A673 (cell line): Measurements from ENCODE around the gene MCRIP1. TPM values are rescaled to one million over a fixed set of nuclear protein-coding genes. Genes with fewer than 3 reads are reported as not detected.

Experiments
- BruUV-seq: library from RNA; stranded (reverse); fragments of 400-500 nt; replicated peaks from 2 replicates; lab custom pipeline; 2021; lab: Mats Ljungman, UMichigan
- CTCF ChIA-PET: fragments of 300-600 bp; sonication (Branson Sonifier 250); formaldehyde crosslinking; loops from one replicate; lab custom pipeline; 2022; ENCODE audit warnings: antibody characterized with exemption; lab: Charles Lee
- POLR2A ChIA-PET: fragments of 300-600 bp; sonication (Branson Sonifier 250); formaldehyde crosslinking; loops from one replicate; lab custom pipeline; 2022; ENCODE audit warnings: antibody characterized with exemption; ENCODE audit not compliant: low non-redundant PET; lab: Charles Lee
- DNase-seq: peaks from one replicate; pipeline ENCODE4 v3.0.0-alpha.2; 2015; ENCODE audit warnings: low spot score
- H3K27ac ChIP-seq: fragments of 200-600 bp; sonication (generic); 2 replicates; pipeline ENCODE4 v1.5.1; 2016; ENCODE audit warnings: mixed run types, low read depth, mild to moderate bottlenecking, mixed read lengths, antibody characterized with exemption, low read length; ENCODE audit not compliant: poor library complexity, severe bottlenecking
- H3K27me3 ChIP-seq: fragments of 200-600 bp; sonication (generic); replicated peaks from 2 replicates; pipeline ENCODE4 v1.6.1; 2017; ENCODE audit warnings: mixed run types, low read depth, mild to moderate bottlenecking, mixed read lengths, antibody characterized with exemption, low read length; ENCODE audit not compliant: insufficient read depth, poor library complexity
- H3K36me3 ChIP-seq: fragments of 200-600 bp; sonication (generic); 2 replicates; pipeline ENCODE4 v1.6.1; 2016; ENCODE audit warnings: mixed run types, mild to moderate bottlenecking, mixed read lengths, antibody characterized with exemption, low read length; ENCODE audit not compliant: insufficient read depth, poor library complexity, severe bottlenecking
- H3K4me1 ChIP-seq: fragments of 200-600 bp; sonication (generic); 2 replicates; pipeline ENCODE4 v1.6.1; 2017; ENCODE audit warnings: mixed run types, mild to moderate bottlenecking, mixed read lengths, antibody characterized with exemption, low read length; ENCODE audit not compliant: insufficient read depth, poor library complexity, severe bottlenecking
- H3K4me3 ChIP-seq: fragments of 200-600 bp; sonication (generic); 2 replicates; pipeline ENCODE4 v1.5.1; 2016; ENCODE audit warnings: low read depth, mixed run types, mild to moderate bottlenecking, mixed read lengths, low read length; ENCODE audit not compliant: poor library complexity, severe bottlenecking
- H3K9me3 ChIP-seq: fragments of 200-600 bp; sonication (generic); 2 replicates; pipeline ENCODE4 v1.6.1; 2016; ENCODE audit warnings: mixed run types, low read depth, mild to moderate bottlenecking, mixed read lengths, antibody characterized with exemption, low read length; ENCODE audit not compliant: poor library complexity, severe bottlenecking
- CTCF ChIP-seq: fragments of 300-800, 200-600 bp; sonication (generic); conservative IDR thresholded peaks from 2 replicates; pipeline ENCODE4 v1.5.1; 2017; ENCODE audit warnings: low read depth, mild to moderate bottlenecking, antibody characterized with exemption, low read length, moderate library complexity, mixed read lengths
- EZH2 ChIP-seq: fragments of 200-600 bp; sonication (generic); IDR thresholded peaks from 2 replicates; pipeline ENCODE4 v1.6.1; 2017; ENCODE audit warnings: borderline replicate concordance, low read depth, mild to moderate bottlenecking, mixed read lengths, antibody characterized with exemption, low read length; ENCODE audit not compliant: poor library complexity, severe bottlenecking
- intact Hi-C: fragments of 100-400 bp; cut with micrococcal nuclease; formaldehyde crosslinking; loops from one replicate; pipeline ENCODE4 v1.10.0; 2022; ENCODE audit not compliant: unreplicated experiment
- total RNA-seq: library from RNA; stranded (reverse); gene quantifications from 2 replicates; pipeline ENCODE4 v1.2.3, GENCODE V29; 2021

MCRIP1 gene
- total RNA-seq, 1 experiment from 2014 or later, result 126 TPM

DNA sequence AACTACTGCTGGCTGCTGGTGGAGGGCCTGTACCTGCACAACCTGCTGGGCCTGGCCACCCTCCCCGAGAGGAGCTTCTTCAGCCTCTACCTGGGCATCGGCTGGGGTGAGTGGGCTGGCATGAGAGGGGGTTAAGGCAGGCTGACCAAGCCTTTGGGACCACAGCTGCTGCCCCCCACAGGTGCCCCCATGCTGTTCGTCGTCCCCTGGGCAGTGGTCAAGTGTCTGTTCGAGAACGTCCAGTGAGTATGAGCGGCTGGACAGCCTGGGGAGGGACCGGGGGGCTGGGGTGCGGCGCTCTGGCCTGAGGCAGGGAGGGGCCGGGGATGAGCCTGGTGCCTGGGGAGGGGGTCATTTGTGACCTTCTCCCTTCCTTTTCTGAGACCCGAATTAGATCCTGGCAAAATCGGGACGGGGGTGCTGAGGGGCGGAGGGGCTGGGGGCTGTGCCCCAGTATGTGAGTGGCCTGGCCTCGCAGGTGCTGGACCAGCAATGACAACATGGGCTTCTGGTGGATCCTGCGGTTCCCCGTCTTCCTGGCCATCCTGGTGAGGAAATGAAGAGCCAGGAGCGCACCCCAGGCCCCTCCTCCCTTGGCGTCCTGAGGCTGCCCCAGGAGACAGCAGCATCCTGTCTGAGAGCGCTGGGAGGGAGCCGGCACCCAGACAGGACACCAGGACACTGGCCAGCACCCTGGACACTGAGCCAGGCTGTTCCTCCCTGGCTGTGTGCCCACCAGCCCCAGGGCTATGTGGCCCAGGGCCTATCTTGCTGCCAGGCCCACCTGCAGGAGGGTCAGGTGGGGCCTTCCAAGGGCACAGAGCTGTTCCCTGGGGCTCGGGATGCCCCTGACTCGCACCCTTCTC lies 21.2 kb downstream of the MCRIP1 start:
- no peak overlapping the region for H3K27ac ChIP-seq
- POLR2A ChIA-PET, result no interaction called here
- BruUV-seq, result no TSS peak

GRCh38 chr17:81810892-81811704 lies 22.0 kb downstream of the MCRIP1 start:
- no peak for DNase-seq
- Histone ChIP-seq H3K4me1 (no peaks in the 10 kb centered on the region), H3K4me3 (no peak overlapping the region), H3K36me3 (no peaks in the 10 kb centered on the region), H3K9me3 (no peaks in the 10 kb centered on the region), H3K27ac (no peak overlapping the region), H3K27me3 (peaks cover 36% of the 10 kb centered on the region)
- CTCF ChIA-PET, result no interaction called here
- no peak for TF ChIP-seq CTCF
- no peak for TF ChIP-seq EZH2
- POLR2A ChIA-PET, result no interaction called here
- intact Hi-C loops, result no loop called here
- no TSS peak for BruUV-seq

More for the DNA sequence above, 21.2 kb downstream of the MCRIP1 start:
- CTCF ChIA-PET, result no interaction called here
- intact Hi-C loops, result no loop called here
- no peaks in the 10 kb centered on the region for H3K4me1 ChIP-seq
- H3K4me3 ChIP-seq, result no peak overlapping the region
- H3K36me3 ChIP-seq, result no peaks in the 10 kb centered on the region
- peaks cover 27% of the 10 kb centered on the region for H3K27me3 ChIP-seq
- no peak for DNase-seq
- no peak for TF ChIP-seq EZH2
- no peak for TF ChIP-seq CTCF
- H3K9me3 ChIP-seq, result no peaks in the 10 kb centered on the region

- ChIA-PET CTCF (interaction anchor here (0.6 kb wide), 1 partner anchor 181 kb away, joined by 4 read pairs; no protein-coding TSS in a partner anchor), POLR2A (no interaction called here)
- no TSS peak for BruUV-seq
- Histone ChIP-seq H3K9me3 (no peaks in the 10 kb centered on the region), H3K4me1 (no peaks in the 10 kb centered on the region), H3K4me3 (no peak overlapping the region), H3K27me3 (peaks cover 42% of the 10 kb centered on the region), H3K36me3 (no peaks in the 10 kb centered on the region), H3K27ac (no peak overlapping the region)
- intact Hi-C loops, result no loop called here
- TF ChIP-seq EZH2 (no peak), CTCF (no peak)
- DNase-seq, result no peak
These were observed 22.6 kb downstream of the MCRIP1 start for GRCh38 chr17:81810476-81810875.
